Ascending aorta (tissue), 2 donors: ENCODE measurements around the gene SLC1A1. TPM values are rescaled to one million over a fixed set of nuclear protein-coding genes. Genes with fewer than 3 reads are reported as not detected.

Experiments
- DNase-seq, 2 donors: peaks; one replicate each; pipeline ENCODE4 v3.0.0-alpha.2; 2019; ENCODE audit warnings: low spot score in 2 of 2
- H3K27ac ChIP-seq, 2 donors: fragments of 200-600 bp; sonication (generic); one replicate each; pipeline ENCODE4 v1.5.1; 2016 to 2017; ENCODE audit warnings: mild to moderate bottlenecking in 1 of 2
- H3K27me3 ChIP-seq: fragments of 200-600 bp; sonication (generic); one replicate; pipeline ENCODE4 v1.5.1; 2017
- H3K36me3 ChIP-seq, 2 donors: fragments of 200-600 bp; sonication (generic); one replicate each; pipeline ENCODE4 v1.5.1; 2016
- H3K4me1 ChIP-seq, 2 donors: fragments of 200-600 bp; sonication (generic); one replicate each; pipeline ENCODE4 v1.5.1; 2016 to 2017; ENCODE audit warnings: mild to moderate bottlenecking in 1 of 2
- H3K4me3 ChIP-seq, 2 donors: fragments of 200-600 bp; sonication (generic); one replicate each; pipeline ENCODE4 v1.5.1; 2016 to 2017; ENCODE audit warnings: mild to moderate bottlenecking in 1 of 2
- H3K9me3 ChIP-seq, 2 donors: fragments of 200-600 bp; sonication (generic); one replicate each; pipeline ENCODE4 v1.5.1; 2016
- intact Hi-C: fragments of 100-400 bp; cut with DNase I; formaldehyde crosslinking; loops from one replicate; pipeline ENCODE4 v1.15.1; 2023
- total RNA-seq: library from RNA; depleted of rRNA; stranded (reverse); fragments of >200 nt; gene quantifications from one replicate; pipeline ENCODE4 v1.1.0, GENCODE V29; 2016
- TF ChIP-seq, protein P1 (sequence below), 3 experiments: fragments of 200-600 bp in 2 of 3; fragments of 450-650 bp in 1 of 3; sonication (generic) in 2 of 3; IDR thresholded peaks; one replicate each; pipeline ENCODE4 v1.5.1; 2016 to 2019; ENCODE audit warnings: antibody characterized with exemption in 3 of 3, mild to moderate bottlenecking in 1 of 3, moderate library complexity in 1 of 3

The SLC1A1 gene
- total RNA-seq, 1 donor from 2014 or later: 6.5 TPM

DNA sequence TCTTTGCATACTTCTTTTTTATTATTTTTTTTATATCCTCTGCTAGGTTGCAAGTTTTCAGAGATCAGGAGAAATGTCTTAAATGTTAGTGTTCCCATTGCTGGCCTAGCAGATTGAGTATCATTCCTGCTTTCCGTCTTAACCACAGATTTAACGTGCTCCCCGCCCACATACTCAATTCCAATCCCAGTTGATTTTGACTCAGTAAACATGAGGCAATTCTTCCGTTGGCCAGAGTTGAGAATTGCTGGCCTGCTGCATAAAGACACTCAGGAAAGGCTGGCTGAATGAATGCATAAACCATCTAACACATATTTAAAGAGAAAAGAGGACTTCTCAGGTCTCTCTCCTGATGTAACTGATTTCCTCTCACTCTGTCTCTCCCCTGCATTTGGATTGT lies 125.0 kb downstream of the SLC1A1 start:
- intact Hi-C loops: no loop called here
- Histone ChIP-seq H3K27me3 (no peaks in the 10 kb centered on the region), H3K36me3 (no peaks in the 10 kb centered on the region), H3K9me3 (no peaks in the 10 kb centered on the region), H3K4me1 (no peaks in the 10 kb centered on the region), H3K4me3 (no peak overlapping the region), H3K27ac (no peak overlapping the region)
- TF ChIP-seq, protein P1, sequence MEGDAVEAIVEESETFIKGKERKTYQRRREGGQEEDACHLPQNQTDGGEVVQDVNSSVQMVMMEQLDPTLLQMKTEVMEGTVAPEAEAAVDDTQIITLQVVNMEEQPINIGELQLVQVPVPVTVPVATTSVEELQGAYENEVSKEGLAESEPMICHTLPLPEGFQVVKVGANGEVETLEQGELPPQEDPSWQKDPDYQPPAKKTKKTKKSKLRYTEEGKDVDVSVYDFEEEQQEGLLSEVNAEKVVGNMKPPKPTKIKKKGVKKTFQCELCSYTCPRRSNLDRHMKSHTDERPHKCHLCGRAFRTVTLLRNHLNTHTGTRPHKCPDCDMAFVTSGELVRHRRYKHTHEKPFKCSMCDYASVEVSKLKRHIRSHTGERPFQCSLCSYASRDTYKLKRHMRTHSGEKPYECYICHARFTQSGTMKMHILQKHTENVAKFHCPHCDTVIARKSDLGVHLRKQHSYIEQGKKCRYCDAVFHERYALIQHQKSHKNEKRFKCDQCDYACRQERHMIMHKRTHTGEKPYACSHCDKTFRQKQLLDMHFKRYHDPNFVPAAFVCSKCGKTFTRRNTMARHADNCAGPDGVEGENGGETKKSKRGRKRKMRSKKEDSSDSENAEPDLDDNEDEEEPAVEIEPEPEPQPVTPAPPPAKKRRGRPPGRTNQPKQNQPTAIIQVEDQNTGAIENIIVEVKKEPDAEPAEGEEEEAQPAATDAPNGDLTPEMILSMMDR (IDR thresholded peaks at IDR 0.05): no peak
- DNase-seq: no peak

- no peaks in the 10 kb centered on the region for H3K9me3 ChIP-seq
- no peaks in the 10 kb centered on the region for H3K4me1 ChIP-seq
- H3K36me3 ChIP-seq: no peaks in the 10 kb centered on the region
- no peaks in the 10 kb centered on the region for H3K27me3 ChIP-seq
- DNase-seq: no peak
- TF ChIP-seq, protein P1 (IDR thresholded peaks at IDR 0.05): no peak
- H3K4me3 ChIP-seq: no peak overlapping the region
- intact Hi-C loops: no loop called here
- no peak overlapping the region for H3K27ac ChIP-seq
These were observed 125.5 kb downstream of the SLC1A1 start for GRCh38 chr9:4615778-4616177.

DNA sequence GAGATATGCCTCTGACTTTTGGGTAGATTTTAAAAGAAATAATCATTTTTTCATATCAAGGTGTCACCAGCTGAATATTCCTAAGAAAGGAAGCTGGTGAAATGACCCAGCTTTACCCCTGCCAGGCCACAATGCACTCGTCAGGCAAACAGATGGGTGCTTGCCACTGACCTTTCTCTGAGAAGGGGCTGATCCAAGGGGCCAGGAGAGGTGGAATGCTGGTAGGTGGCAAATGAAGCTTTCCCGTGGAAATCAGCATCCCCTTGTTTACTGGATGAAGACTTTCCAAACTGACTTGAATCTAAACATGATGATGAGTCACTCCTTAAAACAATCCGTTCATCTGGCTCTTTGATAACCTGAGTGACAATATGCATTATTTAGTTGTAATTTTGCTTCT lies 127.5 kb downstream of the SLC1A1 start:
- no peak for DNase-seq
- H3K4me3 ChIP-seq: no peak overlapping the region

GRCh38 chr9:4618700-4619099 lies 128.4 kb downstream of the SLC1A1 start:
- Histone ChIP-seq H3K27me3 (no peaks in the 10 kb centered on the region), H3K4me3 (no peak overlapping the region), H3K27ac (no peak overlapping the region), H3K36me3 (no peaks in the 10 kb centered on the region), H3K9me3 (no peaks in the 10 kb centered on the region), H3K4me1 (peaks cover 0 to 3% of the 10 kb centered on the region in 2 donors)
- intact Hi-C loops: no loop called here
- no peak for DNase-seq
- TF ChIP-seq, protein P1 (IDR thresholded peaks at IDR 0.05): no peak

More for the DNA sequence above, 127.5 kb downstream of the SLC1A1 start:
- H3K4me1 ChIP-seq: peaks cover 0 to 3% of the 10 kb centered on the region in 2 donors
- H3K36me3 ChIP-seq: no peaks in the 10 kb centered on the region
- H3K9me3 ChIP-seq: no peaks in the 10 kb centered on the region
- H3K27ac ChIP-seq: no peak overlapping the region
- no peaks in the 10 kb centered on the region for H3K27me3 ChIP-seq
- TF ChIP-seq, protein P1 (IDR thresholded peaks at IDR 0.05): no peak
- intact Hi-C loops: no loop called here

DNA sequence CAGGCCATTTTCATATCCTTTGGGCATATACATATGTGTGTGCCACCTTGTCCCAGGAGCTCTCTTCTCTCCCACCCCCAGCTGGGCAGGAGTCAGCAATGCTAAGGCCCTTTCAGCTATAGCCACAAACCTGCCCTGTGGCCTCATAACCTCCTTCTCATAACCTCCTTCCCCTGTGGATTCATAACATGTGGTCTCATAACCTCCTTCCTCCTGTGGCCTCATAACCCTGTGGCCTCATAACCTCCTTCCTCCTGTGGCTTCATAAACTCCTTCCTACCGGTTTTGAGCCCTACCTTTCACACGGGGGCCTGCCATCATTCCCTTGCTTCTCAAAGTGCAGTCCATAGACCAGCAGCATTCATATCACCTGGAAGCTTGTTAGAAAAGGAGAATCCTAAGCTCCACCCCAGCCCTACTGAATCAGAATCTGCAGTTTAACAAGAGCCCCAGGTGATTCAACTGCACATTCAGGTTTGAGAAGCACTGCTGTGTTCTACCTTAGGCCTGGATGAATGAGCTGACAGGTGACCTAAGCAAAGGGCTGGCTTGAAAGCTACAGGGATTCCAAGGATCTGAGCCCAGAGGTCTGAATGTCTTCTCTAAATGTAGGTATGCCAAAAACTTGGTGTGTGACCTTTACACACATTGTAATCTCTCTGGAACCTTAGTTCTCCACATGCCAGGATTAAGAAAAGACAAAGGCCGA lies 129.9 kb downstream of the SLC1A1 start:
- DNase-seq: no peak
- no peaks in the 10 kb centered on the region for H3K27me3 ChIP-seq
- TF ChIP-seq, protein P1 (IDR thresholded peaks at IDR 0.05): no peak
- no peaks in the 10 kb centered on the region for H3K36me3 ChIP-seq
- H3K27ac ChIP-seq: no peak overlapping the region
- intact Hi-C loops: no loop called here
- peaks cover 0 to 3% of the 10 kb centered on the region in 2 donors for H3K4me1 ChIP-seq
- no peaks in the 10 kb centered on the region for H3K9me3 ChIP-seq
- no peak overlapping the region for H3K4me3 ChIP-seq
